SU-DHL-6 (cell line): Measurements from ENCODE around the gene TOP3A.

ENCODE experiments used
- H2AFZ ChIP-seq: fragments of 200-600 bp; sonication (generic); 2 replicates; pipeline ENCODE4 v1.6.1; 2014; ENCODE audit warnings: low read depth, mild to moderate bottlenecking, moderate library complexity, mixed read lengths, antibody characterized with exemption, low read length; ENCODE audit not compliant: severe bottlenecking
- H3F3A ChIP-seq: fragments of 200-600 bp; shearing (Covaris generic); 2 replicates; pipeline ENCODE4 v1.6.0; 2016; ENCODE audit warnings: antibody characterized with exemption, mild to moderate bottlenecking; ENCODE audit not compliant: insufficient read depth
- H3K27ac ChIP-seq: fragments of 200-600 bp; sonication (generic); 2 replicates; pipeline ENCODE4 v1.5.1; 2016; ENCODE audit warnings: low read depth, mild to moderate bottlenecking, low read length, moderate library complexity, mixed read lengths
- H3K27me3 ChIP-seq: fragments of 200-600 bp; sonication (generic), shearing (Covaris generic); 2 replicates; pipeline ENCODE4 v1.6.0; 2014; ENCODE audit warnings: mild to moderate bottlenecking, low read length
- H3K36me3 ChIP-seq: fragments of 200-600 bp; sonication (generic); 2 replicates; pipeline ENCODE4 v1.6.1; 2014; ENCODE audit warnings: mild to moderate bottlenecking, low read length, mixed read lengths
- H3K4me2 ChIP-seq: fragments of 300-600, 200-600 bp; shearing (Covaris generic), sonication (generic); 2 replicates; pipeline ENCODE4 v1.6.0; 2014; ENCODE audit warnings: low read length, low read depth, mild to moderate bottlenecking; ENCODE audit not compliant: poor library complexity, severe bottlenecking
- H3K4me3 ChIP-seq: fragments of 200-600 bp; sonication (generic); 2 replicates; pipeline ENCODE4 v1.5.1; 2014; ENCODE audit warnings: antibody characterized with exemption, low read length, mild to moderate bottlenecking, mixed read lengths; ENCODE audit not compliant: insufficient read depth, poor library complexity, severe bottlenecking
- H3K79me2 ChIP-seq: fragments of 200-600 bp; sonication (generic); 2 replicates; pipeline ENCODE4 v1.6.1; 2014; ENCODE audit warnings: mild to moderate bottlenecking, low read length, moderate library complexity; ENCODE audit not compliant: insufficient read depth
- H3K9ac ChIP-seq: fragments of 200-600 bp; sonication (generic); 2 replicates; pipeline ENCODE4 v1.7.0; 2014; ENCODE audit warnings: mild to moderate bottlenecking, low read length
- H3K9me2 ChIP-seq: fragments of 200-600 bp; sonication (generic); replicated peaks from 2 replicates; pipeline ENCODE4 v1.6.1; 2014; ENCODE audit warnings: low read length; ENCODE audit not compliant: insufficient read depth
- H3K9me3 ChIP-seq: fragments of 200-600 bp; sonication (generic); 2 replicates; pipeline ENCODE4 v1.6.1; 2014; ENCODE audit warnings: low read length, mixed read lengths; ENCODE audit not compliant: insufficient read depth
- H4K20me1 ChIP-seq: fragments of 200-600 bp; sonication (generic); 2 replicates; pipeline ENCODE4 v1.6.1; 2014; ENCODE audit warnings: low read depth, mild to moderate bottlenecking, antibody characterized with exemption, low read length, moderate library complexity, mixed read lengths
- CTCF ChIP-seq: fragments of 200-600 bp; sonication (generic); IDR thresholded peaks from one replicate; pipeline ENCODE4 v1.5.1; 2017; ENCODE audit warnings: antibody characterized with exemption, mild to moderate bottlenecking, low read length, moderate library complexity; ENCODE audit not compliant: insufficient read depth, poor library complexity, severe bottlenecking
- EZH2phosphoT487 ChIP-seq: fragments of 200-600 bp; sonication (generic), shearing (Covaris generic); conservative IDR thresholded peaks from 2 replicates; pipeline ENCODE4 v1.6.1; 2018; ENCODE audit warnings: mild to moderate bottlenecking, antibody characterized with exemption, low read length, moderate library complexity, mixed read lengths

Gene TOP3A

DNA sequence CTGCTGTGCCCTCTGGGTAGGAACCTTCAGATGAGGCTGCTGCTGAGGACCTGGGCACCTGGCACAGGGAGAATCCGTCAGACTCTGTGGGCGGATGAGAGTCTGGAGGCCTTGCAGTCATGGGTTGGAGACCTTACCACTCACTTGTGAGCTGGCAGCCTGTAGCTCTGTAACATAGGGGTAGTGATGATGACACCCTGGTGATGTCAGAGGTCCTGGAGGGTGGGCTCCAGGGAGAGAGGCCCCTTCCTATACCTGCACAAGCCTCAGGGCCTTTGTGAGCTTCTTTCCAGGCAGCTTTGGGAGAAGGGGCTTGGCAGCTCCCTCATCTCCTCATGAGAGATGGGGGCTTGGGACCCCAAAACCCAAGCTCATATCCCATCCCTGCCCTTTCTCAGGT lies 52.7 kb downstream of the TOP3A start:
- Histone ChIP-seq H3K79me2 (peaks cover 13% of the 10 kb centered on the region; the same call in 1 of the 2 replicates), H3K27me3 (no peaks in the 10 kb centered on the region), H2AFZ (no peak overlapping the region), H3F3A (peaks cover 6% of the 10 kb centered on the region; the same call in 1 of the 2 replicates), H4K20me1 (no peaks in the 10 kb centered on the region), H3K9ac (0 out of 2 replicates have a peak overlapping the region, but pooled peaks have one; percentile 79), H3K4me2 (peak overlapping the region; percentile 88), H3K36me3 (no peaks in the 10 kb centered on the region), H3K9me2 (no peaks in the 10 kb centered on the region), H3K9me3 (no peaks in the 10 kb centered on the region), H3K4me3 (no peak overlapping the region), H3K27ac (no peak overlapping the region)
- TF ChIP-seq CTCF (no peak), EZH2phosphoT487 (no peak)

DNA sequence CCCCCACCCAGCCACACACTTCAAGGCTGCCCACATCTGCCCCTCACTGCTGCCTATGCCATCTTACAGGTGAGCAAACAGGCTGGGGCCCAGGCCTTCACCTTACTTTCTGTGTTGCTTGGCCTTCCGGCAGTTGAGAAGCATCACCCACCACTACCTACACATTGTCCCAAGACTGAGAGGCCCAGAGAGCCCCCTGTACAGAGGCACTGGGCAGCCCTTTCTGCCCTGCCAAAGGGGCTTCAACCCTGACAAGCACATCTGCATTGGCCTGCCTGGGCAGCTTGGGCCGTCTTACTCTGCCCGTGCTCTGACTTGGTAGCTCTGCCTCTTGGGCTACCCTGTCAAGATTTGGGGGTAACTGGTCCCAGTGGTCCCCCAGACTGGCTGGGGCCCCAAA lies 53.1 kb downstream of the TOP3A start:
- Histone ChIP-seq H3K79me2 (peaks cover 14% of the 10 kb centered on the region; the same call in 1 of the 2 replicates), H3K27ac (no peak overlapping the region), H3K27me3 (no peaks in the 10 kb centered on the region), H4K20me1 (no peaks in the 10 kb centered on the region), H2AFZ (no peak overlapping the region), H3K4me2 (peak overlapping the region; percentile 88), H3F3A (peaks cover 6% of the 10 kb centered on the region; the same call in 1 of the 2 replicates), H3K9me3 (no peaks in the 10 kb centered on the region), H3K4me3 (peak overlapping the region; percentile 84), H3K36me3 (no peaks in the 10 kb centered on the region), H3K9ac (peak overlapping the region; percentile 79), H3K9me2 (no peaks in the 10 kb centered on the region)
- TF ChIP-seq CTCF (no peak), EZH2phosphoT487 (no peak)

DNA sequence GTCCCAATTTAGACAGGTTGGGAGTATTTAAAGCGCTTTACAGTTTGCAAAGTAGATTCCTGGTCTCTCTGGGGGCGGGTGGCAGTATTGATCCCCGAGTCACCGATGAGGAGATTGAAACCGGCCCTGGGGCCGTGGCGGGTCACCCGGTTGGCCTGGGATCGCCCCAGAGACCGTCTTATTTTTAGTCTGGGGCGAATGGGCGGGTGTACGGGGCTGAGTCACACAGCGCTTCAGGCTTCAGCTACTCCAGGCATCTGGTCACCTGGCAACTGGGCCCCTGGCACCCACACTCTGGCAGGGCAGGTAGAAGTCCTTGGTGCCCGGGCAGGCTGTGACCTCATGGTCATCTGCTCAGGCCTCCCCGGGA lies 53.7 kb downstream of the TOP3A start:
- H3F3A ChIP-seq: peaks cover 6% of the 10 kb centered on the region; the same call in 1 of the 2 replicates
- H3K27me3 ChIP-seq: no peaks in the 10 kb centered on the region
- peak overlapping the region; percentile 84 for H3K4me3 ChIP-seq
- no peak for TF ChIP-seq CTCF
- no peak for TF ChIP-seq EZH2phosphoT487
- H2AFZ ChIP-seq: peak overlapping the region; percentile 72
- no peaks in the 10 kb centered on the region for H4K20me1 ChIP-seq
- H3K9me3 ChIP-seq: no peaks in the 10 kb centered on the region
- peak overlapping the region; percentile 73 for H3K27ac ChIP-seq
- H3K9ac ChIP-seq: peak overlapping the region; percentile 79
- peak overlapping the region; percentile 88 for H3K4me2 ChIP-seq
- no peaks in the 10 kb centered on the region for H3K36me3 ChIP-seq
- H3K9me2 ChIP-seq: no peaks in the 10 kb centered on the region
- peaks cover 14% of the 10 kb centered on the region; the same call in 1 of the 2 replicates for H3K79me2 ChIP-seq
